A549 treated with CpdA at 1 μM for 4 hours (cell line): ENCODE measurements around the gene IL1F10. TPM values are rescaled to one million over a fixed set of nuclear protein-coding genes. Genes with fewer than 3 reads are reported as not detected.

ENCODE experiments used
- total RNA-seq: library from RNA; stranded (reverse); fragments of 200-300 nt; extraction: Qiagen RNA extraction; gene quantifications from 5 replicates; pipeline ENCODE4 v1.2.3, GENCODE V29; 2022; ENCODE audit warnings: low read depth

The IL1F10 gene
- total RNA-seq: not detected in 5 replicates

DNA sequence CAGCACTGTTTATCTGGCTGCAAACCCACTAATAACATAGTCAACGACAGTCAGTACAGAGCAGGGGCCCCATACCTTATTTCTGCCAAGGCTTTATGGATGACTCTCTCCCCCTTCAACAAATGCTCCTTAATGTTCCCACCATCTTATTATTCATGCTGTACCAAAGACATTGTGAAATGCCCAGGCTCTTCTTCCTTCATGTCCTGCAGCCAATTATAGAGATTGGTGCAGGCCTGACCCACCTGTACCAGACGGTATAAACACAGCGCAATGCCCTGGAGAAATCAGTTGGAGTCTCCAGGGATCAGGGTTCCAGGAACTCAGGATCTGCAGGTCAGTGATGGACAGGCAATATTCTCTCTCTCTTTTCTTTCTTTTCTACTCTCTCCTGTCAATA, at the start of gene IL1F10:
Gene IL1F10, plus strand, starts transcription at position 290 of the 400 bp plus-strand sequence. CDS start 4,769 bp downstream, outside the sequence.

DNA sequence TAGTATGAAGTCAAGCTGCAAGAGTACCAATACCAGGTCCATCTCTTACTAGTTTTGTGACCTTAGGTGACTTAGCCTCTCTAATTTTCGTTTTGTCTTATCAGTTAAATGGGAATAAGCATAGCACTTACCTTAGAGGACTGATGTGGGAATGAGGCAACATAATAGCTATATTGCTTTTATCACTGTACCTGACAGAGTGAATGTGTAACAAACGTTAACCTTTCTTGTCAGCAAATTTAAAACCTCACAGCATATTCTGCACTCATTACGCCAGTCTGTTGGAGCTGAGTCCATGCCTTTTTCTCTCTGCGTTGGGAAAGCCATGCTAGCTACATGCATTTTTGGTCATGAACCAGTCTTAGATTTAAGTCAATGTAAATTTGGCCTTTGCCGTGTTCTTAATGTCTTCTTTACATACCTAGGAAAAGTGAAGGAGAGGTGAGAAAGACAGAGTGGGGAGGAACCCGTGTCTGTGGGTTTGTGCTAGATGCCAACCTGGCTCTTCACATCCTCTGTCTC, 15.3 kb upstream of the IL1F10 start, which contains the start of gene IL36B:
Gene IL36B, minus strand, starts transcription at position 472 of the 522 bp plus-strand sequence.

GRCh38 chr2:113058998-113059960, 8.5 kb upstream of the IL1F10 start, which contains the start of gene IL36RN:
Gene IL36RN (plus strand): TSS chr2:113059198. CDS start chr2:113059439, 241 bp downstream.

Other genes with a start within 250 kb of the IL1F10 start
- gene IL1B, start 231.2 kb upstream of the IL1F10 start, total RNA-seq: 0.09 to 0.40 TPM (median 0.24 TPM) in 5 replicates
- not detected in 5 replicates for gene IL37, start 156.8 kb upstream of the IL1F10 start, total RNA-seq
- gene IL36G, start 90.0 kb upstream of the IL1F10 start, total RNA-seq: 0.10 TPM in 1 of 5 replicates, not detected in the others
- gene IL36A, start 62.5 kb upstream of the IL1F10 start, total RNA-seq: not detected in 5 replicates
- 0.11 to 0.13 TPM in 2 of 5 replicates, not detected in the others for gene IL36B, start 15.1 kb upstream of the IL1F10 start, total RNA-seq
- gene IL36RN, start 8.8 kb upstream of the IL1F10 start, total RNA-seq: 0.03 to 0.07 TPM (median 0.06 TPM) in 4 of 5 replicates, not detected in the other
- gene IL1RN, start 59.6 kb downstream of the IL1F10 start, total RNA-seq: 0.26 to 0.59 TPM (median 0.42 TPM) in 5 replicates
- 9.3 to 13.0 TPM (median 10.4 TPM) in 5 replicates for gene PSD4, start 106.0 kb downstream of the IL1F10 start, total RNA-seq
- gene PAX8, start 211.0 kb downstream of the IL1F10 start, total RNA-seq: 0.64 to 1.4 TPM (median 0.78 TPM) in 5 replicates